Measurements from ENCODE around the gene TTBK1. TPM values are rescaled to one million over a fixed set of nuclear protein-coding genes. Genes with fewer than 3 reads are reported as not detected.

Gene TTBK1
- total RNA-seq, 1 donor = under 0.01 TPM

GRCh38 chr6:43256670-43257366, 13.5 kb downstream of the TTBK1 start:
- Histone ChIP-seq H3K4me1 (ENCODE audit: insufficient read depth, low read length) (no peaks in the 10 kb centered on the region), H3K9me3 (ENCODE audit: low read depth, low read length) (no peaks in the 10 kb centered on the region), H3K4me3 (ENCODE audit: low read length) (no peak overlapping the region), H3K27me3 (ENCODE audit: insufficient read depth, low read length) (peaks cover under 1% of the 10 kb centered on the region)

GRCh38 chr6:43257367-43258145, 14.3 kb downstream of the TTBK1 start:
- H3K4me1 ChIP-seq (ENCODE audit: insufficient read depth, low read length) = no peaks in the 10 kb centered on the region
- no peaks in the 10 kb centered on the region for H3K27me3 ChIP-seq (ENCODE audit: insufficient read depth, low read length)
- H3K4me3 ChIP-seq (ENCODE audit: low read length) = no peak overlapping the region
- H3K9me3 ChIP-seq (ENCODE audit: low read depth, low read length) = no peaks in the 10 kb centered on the region

GRCh38 chr6:43258180-43258579, 14.9 kb downstream of the TTBK1 start:
- H3K27me3 ChIP-seq (ENCODE audit: insufficient read depth, low read length) = no peaks in the 10 kb centered on the region
- no peaks in the 10 kb centered on the region for H3K4me1 ChIP-seq (ENCODE audit: insufficient read depth, low read length)
- no peak overlapping the region for H3K4me3 ChIP-seq (ENCODE audit: low read length)
- H3K9me3 ChIP-seq (ENCODE audit: low read depth, low read length) = no peaks in the 10 kb centered on the region

GRCh38 chr6:43258807-43259686, 15.8 kb downstream of the TTBK1 start:
- Histone ChIP-seq H3K4me1 (ENCODE audit: insufficient read depth, low read length) (no peaks in the 10 kb centered on the region), H3K9me3 (ENCODE audit: low read depth, low read length) (no peaks in the 10 kb centered on the region), H3K27me3 (ENCODE audit: insufficient read depth, low read length) (no peaks in the 10 kb centered on the region), H3K4me3 (ENCODE audit: low read length) (no peak overlapping the region)

- Histone ChIP-seq H3K9me3 (ENCODE audit: low read depth, low read length) (no peaks in the 10 kb centered on the region), H3K4me3 (ENCODE audit: low read length) (no peak overlapping the region), H3K27me3 (ENCODE audit: insufficient read depth, low read length) (no peaks in the 10 kb centered on the region), H3K4me1 (ENCODE audit: insufficient read depth, low read length) (no peaks in the 10 kb centered on the region)
These were observed 17.5 kb downstream of the TTBK1 start for GRCh38 chr6:43260791-43261190.

- H3K27me3 ChIP-seq (ENCODE audit: insufficient read depth, low read length) = no peaks in the 10 kb centered on the region
- no peaks in the 10 kb centered on the region for H3K9me3 ChIP-seq (ENCODE audit: low read depth, low read length)
- H3K4me3 ChIP-seq (ENCODE audit: low read length) = no peak overlapping the region
- no peaks in the 10 kb centered on the region for H3K4me1 ChIP-seq (ENCODE audit: insufficient read depth, low read length)
These were observed 17.9 kb downstream of the TTBK1 start for GRCh38 chr6:43261198-43261597.

- H3K9me3 ChIP-seq (ENCODE audit: low read depth, low read length) = no peaks in the 10 kb centered on the region
- H3K4me1 ChIP-seq (ENCODE audit: insufficient read depth, low read length) = no peaks in the 10 kb centered on the region
- H3K27me3 ChIP-seq (ENCODE audit: insufficient read depth, low read length) = no peaks in the 10 kb centered on the region
- no peak overlapping the region for H3K4me3 ChIP-seq (ENCODE audit: low read length)
These were observed 18.9 kb downstream of the TTBK1 start for GRCh38 chr6:43262000-43262779.

GRCh38 chr6:43262780-43263313, 19.6 kb downstream of the TTBK1 start:
- Histone ChIP-seq H3K9me3 (ENCODE audit: low read depth, low read length) (no peaks in the 10 kb centered on the region), H3K4me1 (ENCODE audit: insufficient read depth, low read length) (no peaks in the 10 kb centered on the region), H3K4me3 (ENCODE audit: low read length) (no peak overlapping the region), H3K27me3 (ENCODE audit: insufficient read depth, low read length) (no peaks in the 10 kb centered on the region)

GRCh38 chr6:43263314-43264178, 20.3 kb downstream of the TTBK1 start:
- no peaks in the 10 kb centered on the region for H3K4me1 ChIP-seq (ENCODE audit: insufficient read depth, low read length)
- H3K27me3 ChIP-seq (ENCODE audit: insufficient read depth, low read length) = no peaks in the 10 kb centered on the region
- H3K9me3 ChIP-seq (ENCODE audit: low read depth, low read length) = no peaks in the 10 kb centered on the region
- no peak overlapping the region for H3K4me3 ChIP-seq (ENCODE audit: low read length)

- no peak overlapping the region for H3K4me3 ChIP-seq (ENCODE audit: low read length)
- H3K27me3 ChIP-seq (ENCODE audit: insufficient read depth, low read length) = peaks cover 6% of the 10 kb centered on the region
- no peaks in the 10 kb centered on the region for H3K9me3 ChIP-seq (ENCODE audit: low read depth, low read length)
- H3K4me1 ChIP-seq (ENCODE audit: insufficient read depth, low read length) = peaks cover 10% of the 10 kb centered on the region
These were observed 21.4 kb downstream of the TTBK1 start for GRCh38 chr6:43264599-43265145.

GRCh38 chr6:43265564-43265963, 22.3 kb downstream of the TTBK1 start:
- Histone ChIP-seq H3K4me3 (ENCODE audit: low read length) (no peak overlapping the region), H3K4me1 (ENCODE audit: insufficient read depth, low read length) (peaks cover 10% of the 10 kb centered on the region), H3K27me3 (ENCODE audit: insufficient read depth, low read length) (peaks cover 6% of the 10 kb centered on the region), H3K9me3 (ENCODE audit: low read depth, low read length) (no peaks in the 10 kb centered on the region)

- H3K4me1 ChIP-seq (ENCODE audit: insufficient read depth, low read length) = peaks cover 17% of the 10 kb centered on the region
- H3K27me3 ChIP-seq (ENCODE audit: insufficient read depth, low read length) = peaks cover 6% of the 10 kb centered on the region
- H3K4me3 ChIP-seq (ENCODE audit: low read length) = no peak overlapping the region
- H3K9me3 ChIP-seq (ENCODE audit: low read depth, low read length) = no peaks in the 10 kb centered on the region
These were observed 24.5 kb downstream of the TTBK1 start for GRCh38 chr6:43267619-43268354.

- no peaks in the 10 kb centered on the region for H3K9me3 ChIP-seq (ENCODE audit: low read depth, low read length)
- H3K27me3 ChIP-seq (ENCODE audit: insufficient read depth, low read length) = peaks cover 8% of the 10 kb centered on the region
- H3K4me3 ChIP-seq (ENCODE audit: low read length) = no peak overlapping the region
- peaks cover 17% of the 10 kb centered on the region for H3K4me1 ChIP-seq (ENCODE audit: insufficient read depth, low read length)
These were observed 25.0 kb downstream of the TTBK1 start for GRCh38 chr6:43268355-43268700.
